H9 (cell line): ENCODE results near the gene LAYN. TPM values are rescaled to one million over a fixed set of nuclear protein-coding genes. Genes with fewer than 3 reads are reported as not detected.

Experiments used
- DNase-seq: peaks from one replicate; pipeline ENCODE4 v3.0.0-alpha.2; 2017
- H2AFZ ChIP-seq: one replicate; pipeline ENCODE4 v1.6.1; 2013; ENCODE audit warnings: mild to moderate bottlenecking, low read length, control low read depth, moderate library complexity
- H2AK5ac ChIP-seq: 2 replicates; pipeline ENCODE4 v1.6.1; 2013; ENCODE audit warnings: low read length, control low read depth, mixed read lengths; ENCODE audit not compliant: insufficient read length
- H2BK120ac ChIP-seq: one replicate; pipeline ENCODE4 v1.6.1; 2013; ENCODE audit warnings: low read depth, mild to moderate bottlenecking, low read length, control low read depth, inconsistent platforms; ENCODE audit not compliant: poor library complexity, severe bottlenecking
- H2BK12ac ChIP-seq: 2 replicates; pipeline ENCODE4 v1.6.1; 2013; ENCODE audit warnings: low read length, control low read depth, mixed read lengths, low read depth; ENCODE audit not compliant: insufficient read length
- H2BK15ac ChIP-seq: 2 replicates; pipeline ENCODE4 v1.6.1; 2013; ENCODE audit warnings: low read depth, low read length, control low read depth
- H2BK20ac ChIP-seq: one replicate; pipeline ENCODE4 v1.6.1; 2013; ENCODE audit warnings: low read depth, mild to moderate bottlenecking, low read length, control low read depth, inconsistent platforms; ENCODE audit not compliant: poor library complexity, severe bottlenecking
- H2BK5ac ChIP-seq: 2 replicates; pipeline ENCODE4 v1.6.1; 2013; ENCODE audit warnings: low read length, control low read depth, mixed read lengths; ENCODE audit not compliant: insufficient read length
- H3K14ac ChIP-seq: 2 replicates; pipeline ENCODE4 v1.6.1; 2013; ENCODE audit warnings: low read length, control low read depth; ENCODE audit not compliant: insufficient read depth
- H3K18ac ChIP-seq: 2 replicates; pipeline ENCODE4 v1.6.1; 2013; ENCODE audit warnings: low read depth, mild to moderate bottlenecking, mixed read lengths, low read length, control low read depth; ENCODE audit not compliant: insufficient read length
- H3K23ac ChIP-seq: 2 replicates; pipeline ENCODE4 v1.6.1; 2013; ENCODE audit warnings: low read length, control low read depth, mixed read lengths, low read depth; ENCODE audit not compliant: insufficient read length
- H3K23me2 ChIP-seq: 2 replicates; pipeline ENCODE4 v1.6.1; 2013; ENCODE audit warnings: low read depth, mild to moderate bottlenecking, mixed read lengths, low read length, control low read depth; ENCODE audit not compliant: insufficient read length, poor library complexity, severe bottlenecking
- H3K27ac ChIP-seq: 2 replicates; pipeline ENCODE4 v1.5.1; 2013; ENCODE audit warnings: low read length, control low read depth, mixed read lengths, low read depth; ENCODE audit not compliant: insufficient read length
- H3K27me3 ChIP-seq: 2 replicates; pipeline ENCODE4 v1.6.1; 2013; ENCODE audit warnings: low read length, control low read depth, inconsistent platforms; ENCODE audit not compliant: insufficient read depth
- H3K4ac ChIP-seq: 2 replicates; pipeline ENCODE4 v1.6.1; 2013; ENCODE audit warnings: low read depth, mild to moderate bottlenecking, control low read depth, inconsistent platforms, low read length, moderate library complexity
- H3K4me1 ChIP-seq: 2 replicates; pipeline ENCODE4 v1.6.1; 2013; ENCODE audit warnings: low read length, control low read depth, inconsistent platforms; ENCODE audit not compliant: insufficient read depth
- H3K4me2 ChIP-seq: 2 replicates; pipeline ENCODE4 v1.6.1; 2013; ENCODE audit warnings: low read length, control low read depth, mixed read lengths; ENCODE audit not compliant: insufficient read length, insufficient read depth
- H3K56ac ChIP-seq: 2 replicates; pipeline ENCODE4 v1.6.1; 2013; ENCODE audit warnings: low read depth, mild to moderate bottlenecking, mixed read lengths, low read length, control low read depth; ENCODE audit not compliant: insufficient read length
- H3K79me1 ChIP-seq: 2 replicates; pipeline ENCODE4 v1.6.1; 2013; ENCODE audit warnings: low read depth, mild to moderate bottlenecking, moderate library complexity, low read length, control low read depth, inconsistent platforms; ENCODE audit not compliant: insufficient read depth, poor library complexity, severe bottlenecking
- H3K79me2 ChIP-seq: 2 replicates; pipeline ENCODE4 v1.6.1; 2013; ENCODE audit warnings: low read length, control low read depth, inconsistent platforms; ENCODE audit not compliant: insufficient read depth
- H3K9ac ChIP-seq: 2 replicates; pipeline ENCODE4 v1.6.1; 2013; ENCODE audit warnings: low read length, control low read depth, mixed read lengths; ENCODE audit not compliant: insufficient read length; ENCODE audit errors: extremely low read depth
- H3K9me3 ChIP-seq: one replicate; pipeline ENCODE4 v1.6.1; 2013; ENCODE audit warnings: low read depth, low read length, inconsistent platforms; ENCODE audit not compliant: control insufficient read depth
- H3T11ph ChIP-seq: one replicate; pipeline ENCODE4 v1.6.1; 2013; ENCODE audit warnings: mild to moderate bottlenecking, low read length, control low read depth, inconsistent platforms
- H4K20me1 ChIP-seq: one replicate; pipeline ENCODE4 v1.6.1; 2013; ENCODE audit not compliant: control insufficient read depth, insufficient read length, insufficient read depth
- H4K5ac ChIP-seq: 2 replicates; pipeline ENCODE4 v1.6.1; 2013; ENCODE audit warnings: low read depth, mild to moderate bottlenecking, mixed read lengths, low read length, control low read depth; ENCODE audit not compliant: insufficient read length
- H4K8ac ChIP-seq: replicated peaks from 2 replicates; pipeline ENCODE4 v1.6.1; 2013; ENCODE audit warnings: low read length, control low read depth, mixed read lengths, low read depth; ENCODE audit not compliant: insufficient read length
- H4K91ac ChIP-seq: 2 replicates; pipeline ENCODE4 v1.6.1; 2013; ENCODE audit warnings: low read depth, mild to moderate bottlenecking, moderate library complexity, mixed read lengths, low read length, control low read depth; ENCODE audit not compliant: insufficient read length
- H3K27ac Mint-ChIP-seq, 3 experiments: 2 replicates in 2 of 3; 3 replicates in 1 of 3; pipeline ENCODE4 v1.8.0; 2020 to 2021; ENCODE audit warnings: mixed read lengths in 3 of 3, mild to moderate bottlenecking in 1 of 3, moderate library complexity in 1 of 3
- H3K27me3 Mint-ChIP-seq: 2 replicates; pipeline ENCODE4 v1.8.0; 2021; ENCODE audit warnings: low read depth, mild to moderate bottlenecking, moderate library complexity, mixed read lengths
- H3K36me3 Mint-ChIP-seq, 3 experiments: 2 replicates in 2 of 3; 3 replicates in 1 of 3; pipeline ENCODE4 v1.8.0; 2020 to 2021; ENCODE audit warnings: low read depth in 3 of 3, mixed read lengths in 3 of 3; ENCODE audit not compliant: insufficient read depth in 1 of 3
- H3K4me1 Mint-ChIP-seq, 2 experiments: 2 replicates each; pipeline ENCODE4 v1.8.0; 2020; ENCODE audit warnings: mixed read lengths in 2 of 2
- H3K4me3 Mint-ChIP-seq, 2 experiments: 2 replicates in 1 of 2; 3 replicates in 1 of 2; pipeline ENCODE4 v1.8.0; 2020 to 2021; ENCODE audit warnings: mild to moderate bottlenecking in 2 of 2, mixed read lengths in 2 of 2, moderate library complexity in 1 of 2
- H3K9me3 Mint-ChIP-seq, 2 experiments: 2 replicates in 1 of 2; 3 replicates in 1 of 2; pipeline ENCODE4 v1.8.0; 2020; ENCODE audit warnings: mild to moderate bottlenecking in 2 of 2, mixed read lengths in 2 of 2, moderate library complexity in 1 of 2
- CTCF ChIP-seq: fragments of 200-600 bp; sonication (generic); conservative IDR thresholded peaks from 3 replicates; pipeline ENCODE4 v1.8.0; 2021; ENCODE audit warnings: antibody characterized with exemption, mild to moderate bottlenecking
- WGBS: extraction: QIAGEN DNeasy Blood & Tissue Kit; methylation state at CpG from one replicate; pipeline ENCODE4 v1.1.7; 2013; ENCODE audit warnings: missing lambda C conversion rate, low lambda C conversion rate, mixed read lengths; ENCODE audit not compliant: insufficient read length; ENCODE audit errors: extremely low coverage; 5-methylcytosine and 5-hydroxymethylcytosine counted together
- total RNA-seq: library from RNA; stranded (reverse); gene quantifications from 2 replicates; pipeline ENCODE4 v1.2.1, GENCODE V29; 2021

Gene LAYN
- total RNA-seq, 1 experiment from 2014 or later: 3.1 TPM

- H3K79me2 ChIP-seq: no peaks in the 10 kb centered on the region
- no peak overlapping the region for H3T11ph ChIP-seq
- H3K36me3 Mint-ChIP-seq: no peaks in the 10 kb centered on the region
- no peak overlapping the region for H3K14ac ChIP-seq
- no peak overlapping the region for H2BK5ac ChIP-seq
- H2BK20ac ChIP-seq: no peak overlapping the region
- no peak overlapping the region for H3K4me3 Mint-ChIP-seq
- no peak for TF ChIP-seq CTCF
- no peaks in the 10 kb centered on the region for H3K23me2 ChIP-seq
- H3K4me1 Mint-ChIP-seq: no peaks in the 10 kb centered on the region; a peak in 1 of 4 replicates
- H4K8ac ChIP-seq: no peak overlapping the region
- no peak overlapping the region for H2BK120ac ChIP-seq
- WGBS: no CpG with 5 or more reads among the region's 1 CpG
- H3K23ac ChIP-seq: no peak overlapping the region
- H3K27me3 Mint-ChIP-seq: no peaks in the 10 kb centered on the region
- H3K27ac ChIP-seq: no peak overlapping the region
- no peak overlapping the region for H2BK12ac ChIP-seq
- H4K5ac ChIP-seq: no peak overlapping the region
- no peaks in the 10 kb centered on the region for H3K9me3 Mint-ChIP-seq
- H4K20me1 ChIP-seq: no peaks in the 10 kb centered on the region
- H2AFZ ChIP-seq: no peak overlapping the region
- H3K56ac ChIP-seq: no peak overlapping the region
- H3K9ac ChIP-seq: no peak overlapping the region
- no peak overlapping the region for H2BK15ac ChIP-seq
- H3K4me1 ChIP-seq: no peaks in the 10 kb centered on the region
- no peak overlapping the region for H3K27ac Mint-ChIP-seq
- no peaks in the 10 kb centered on the region for H3K79me1 ChIP-seq
- DNase-seq: no peak
- H4K91ac ChIP-seq: no peak overlapping the region
- no peak overlapping the region for H3K18ac ChIP-seq
- no peak overlapping the region for H3K4ac ChIP-seq
- H3K9me3 ChIP-seq: no peaks in the 10 kb centered on the region
- H3K4me2 ChIP-seq: no peak overlapping the region
- H2AK5ac ChIP-seq: no peak overlapping the region
- H3K27me3 ChIP-seq: no peaks in the 10 kb centered on the region
Observed at GRCh38 chr11:111526501-111526900, 14.0 kb upstream of the LAYN start.
